Vagina (tissue), 2 donors: ENCODE data around the gene USP34. TPM values are rescaled to one million over a fixed set of nuclear protein-coding genes. Genes with fewer than 3 reads are reported as not detected.

Experiments used
- DNase-seq, 2 donors: peaks; one replicate each; pipeline ENCODE4 v3.0.0-alpha.2; 2017; ENCODE audit errors: extremely low spot score in 2 of 2
- H3K27ac ChIP-seq: fragments of 200-600 bp; sonication (generic); one replicate; pipeline ENCODE4 v1.5.1; 2019
- H3K27me3 ChIP-seq: fragments of 200-600 bp; sonication (generic); one replicate; pipeline ENCODE4 v1.5.1; 2019
- H3K36me3 ChIP-seq, 2 donors: fragments of 200-600 bp; sonication (generic); one replicate each; pipeline ENCODE4 v1.5.1; 2017 to 2019
- H3K4me1 ChIP-seq: fragments of 200-600 bp; sonication (generic); one replicate; pipeline ENCODE4 v1.5.1; 2019
- H3K4me3 ChIP-seq, 2 donors: fragments of 200-600 bp; sonication (generic); 1 replicate in 1 of 2; 2 replicates in 1 of 2; pipeline ENCODE4 v1.5.1; 2016 to 2019
- H3K9me3 ChIP-seq: fragments of 200-600 bp; sonication (generic); one replicate; pipeline ENCODE4 v1.5.1; 2019
- POLR2A ChIP-seq, 2 donors: fragments of 450-650 bp; IDR thresholded peaks; one replicate each; pipeline ENCODE4 v1.6.1; 2017; ENCODE audit warnings: antibody characterized with exemption in 2 of 2, mild to moderate bottlenecking in 2 of 2, moderate library complexity in 2 of 2
- POLR2AphosphoS5 ChIP-seq, 2 donors: sonication (generic); formaldehyde crosslinking; IDR thresholded peaks; one replicate each; pipeline ENCODE4 v1.9.0; 2017; ENCODE audit warnings: antibody characterized with exemption in 2 of 2, mild to moderate bottlenecking in 2 of 2, low read depth in 1 of 2; ENCODE audit not compliant: insufficient read depth in 1 of 2
- intact Hi-C: fragments of 100-400 bp; cut with DNase I; formaldehyde crosslinking; loops from one replicate; pipeline ENCODE4 v1.15.1; 2023
- total RNA-seq: library from RNA; depleted of rRNA; stranded (reverse); fragments of >200 nt; gene quantifications from one replicate; pipeline ENCODE4 v1.2.3, GENCODE V29; 2016
- TF ChIP-seq, protein P1 (sequence below), 3 experiments: fragments of 450-650 bp in 2 of 3; fragments of 200-600 bp in 1 of 3; sonication (generic) in 1 of 3; IDR thresholded peaks; one replicate each; pipeline ENCODE4 v1.5.1; 2017 to 2019; ENCODE audit warnings: antibody characterized with exemption in 3 of 3, mild to moderate bottlenecking in 2 of 3, moderate library complexity in 2 of 3

The USP34 gene
- total RNA-seq, 1 donor from 2014 or later = 117 TPM

DNA sequence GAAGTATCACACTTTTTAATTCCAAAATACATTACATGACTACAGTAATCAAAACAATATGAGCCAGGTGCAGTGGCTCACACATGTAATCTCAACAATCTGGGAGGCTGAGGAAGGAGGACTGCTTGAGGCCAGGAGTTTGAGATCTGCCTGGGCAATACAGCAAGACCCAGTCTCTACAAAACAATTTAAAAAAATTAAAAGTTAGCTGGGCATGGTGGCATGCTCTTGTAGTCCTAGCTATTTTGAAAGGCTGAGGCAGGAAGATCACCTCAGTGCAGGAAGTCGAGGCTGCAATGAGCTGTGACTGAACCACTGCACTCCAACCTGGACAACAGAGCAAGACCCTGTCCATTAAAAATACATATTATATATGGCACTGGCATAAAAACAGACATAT, 109.8 kb downstream of the USP34 start:
- Histone ChIP-seq H3K27me3 (no peaks in the 10 kb centered on the region), H3K4me3 (no peak overlapping the region), H3K27ac (no peak overlapping the region), H3K36me3 (peaks cover 0 to 4% of the 10 kb centered on the region in 2 donors), H3K4me1 (peaks cover 7% of the 10 kb centered on the region), H3K9me3 (no peaks in the 10 kb centered on the region)
- intact Hi-C loops = no loop called here
- TF ChIP-seq, protein P1, sequence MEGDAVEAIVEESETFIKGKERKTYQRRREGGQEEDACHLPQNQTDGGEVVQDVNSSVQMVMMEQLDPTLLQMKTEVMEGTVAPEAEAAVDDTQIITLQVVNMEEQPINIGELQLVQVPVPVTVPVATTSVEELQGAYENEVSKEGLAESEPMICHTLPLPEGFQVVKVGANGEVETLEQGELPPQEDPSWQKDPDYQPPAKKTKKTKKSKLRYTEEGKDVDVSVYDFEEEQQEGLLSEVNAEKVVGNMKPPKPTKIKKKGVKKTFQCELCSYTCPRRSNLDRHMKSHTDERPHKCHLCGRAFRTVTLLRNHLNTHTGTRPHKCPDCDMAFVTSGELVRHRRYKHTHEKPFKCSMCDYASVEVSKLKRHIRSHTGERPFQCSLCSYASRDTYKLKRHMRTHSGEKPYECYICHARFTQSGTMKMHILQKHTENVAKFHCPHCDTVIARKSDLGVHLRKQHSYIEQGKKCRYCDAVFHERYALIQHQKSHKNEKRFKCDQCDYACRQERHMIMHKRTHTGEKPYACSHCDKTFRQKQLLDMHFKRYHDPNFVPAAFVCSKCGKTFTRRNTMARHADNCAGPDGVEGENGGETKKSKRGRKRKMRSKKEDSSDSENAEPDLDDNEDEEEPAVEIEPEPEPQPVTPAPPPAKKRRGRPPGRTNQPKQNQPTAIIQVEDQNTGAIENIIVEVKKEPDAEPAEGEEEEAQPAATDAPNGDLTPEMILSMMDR (IDR thresholded peaks at IDR 0.05) = no peak
- TF ChIP-seq POLR2A (IDR thresholded peaks at IDR 0.05) (no peak), POLR2AphosphoS5 (IDR thresholded peaks at IDR 0.05; ENCODE audit: insufficient read depth in 1 of 2, low read depth in 1 of 2) (no peak)
- DNase-seq = no peak

GRCh38 chr2:61359058-61359457, 111.8 kb downstream of the USP34 start:
- no peak for DNase-seq
- TF ChIP-seq, protein P1 (IDR thresholded peaks at IDR 0.05) = no peak
- TF ChIP-seq POLR2A (IDR thresholded peaks at IDR 0.05) (no peak), POLR2AphosphoS5 (IDR thresholded peaks at IDR 0.05; ENCODE audit: insufficient read depth in 1 of 2, low read depth in 1 of 2) (no peak)
- H3K27ac ChIP-seq = no peak overlapping the region
- no peak overlapping the region for H3K4me3 ChIP-seq
- H3K4me1 ChIP-seq = peaks cover 13% of the 10 kb centered on the region
- intact Hi-C loops = no loop called here
- H3K9me3 ChIP-seq = peaks cover 3% of the 10 kb centered on the region
- no peaks in the 10 kb centered on the region for H3K27me3 ChIP-seq
- peaks cover 0 to 8% of the 10 kb centered on the region in 2 donors for H3K36me3 ChIP-seq

- TF ChIP-seq, protein P1 (IDR thresholded peaks at IDR 0.05) = no peak
- TF ChIP-seq POLR2A (IDR thresholded peaks at IDR 0.05) = no peak
- no peak for TF ChIP-seq POLR2AphosphoS5 (IDR thresholded peaks at IDR 0.05; ENCODE audit: insufficient read depth in 1 of 2, low read depth in 1 of 2)
Measured at GRCh38 chr2:61357681-61358080, 113.2 kb downstream of the USP34 start.

GRCh38 chr2:61356958-61357350, 113.9 kb downstream of the USP34 start:
- intact Hi-C loops = no loop called here
- Histone ChIP-seq H3K4me3 (no peak overlapping the region), H3K27ac (no peak overlapping the region), H3K27me3 (no peaks in the 10 kb centered on the region), H3K9me3 (peaks cover 5% of the 10 kb centered on the region), H3K4me1 (peaks cover 13% of the 10 kb centered on the region), H3K36me3 (peaks cover 0 to 20% of the 10 kb centered on the region in 2 donors)
- DNase-seq = no peak
- TF ChIP-seq, protein P1 (IDR thresholded peaks at IDR 0.05) = no peak
- TF ChIP-seq POLR2A (IDR thresholded peaks at IDR 0.05) (no peak), POLR2AphosphoS5 (IDR thresholded peaks at IDR 0.05; ENCODE audit: insufficient read depth in 1 of 2, low read depth in 1 of 2) (no peak)

More at GRCh38 chr2:61357681-61358080, 113.2 kb downstream of the USP34 start:
- Histone ChIP-seq H3K4me1 (peaks cover 13% of the 10 kb centered on the region), H3K27ac (no peak overlapping the region), H3K27me3 (no peaks in the 10 kb centered on the region), H3K4me3 (no peak overlapping the region), H3K36me3 (peaks cover 0 to 20% of the 10 kb centered on the region in 2 donors), H3K9me3 (peaks cover 5% of the 10 kb centered on the region)
- intact Hi-C loops = no loop called here
- DNase-seq = no peak

DNA sequence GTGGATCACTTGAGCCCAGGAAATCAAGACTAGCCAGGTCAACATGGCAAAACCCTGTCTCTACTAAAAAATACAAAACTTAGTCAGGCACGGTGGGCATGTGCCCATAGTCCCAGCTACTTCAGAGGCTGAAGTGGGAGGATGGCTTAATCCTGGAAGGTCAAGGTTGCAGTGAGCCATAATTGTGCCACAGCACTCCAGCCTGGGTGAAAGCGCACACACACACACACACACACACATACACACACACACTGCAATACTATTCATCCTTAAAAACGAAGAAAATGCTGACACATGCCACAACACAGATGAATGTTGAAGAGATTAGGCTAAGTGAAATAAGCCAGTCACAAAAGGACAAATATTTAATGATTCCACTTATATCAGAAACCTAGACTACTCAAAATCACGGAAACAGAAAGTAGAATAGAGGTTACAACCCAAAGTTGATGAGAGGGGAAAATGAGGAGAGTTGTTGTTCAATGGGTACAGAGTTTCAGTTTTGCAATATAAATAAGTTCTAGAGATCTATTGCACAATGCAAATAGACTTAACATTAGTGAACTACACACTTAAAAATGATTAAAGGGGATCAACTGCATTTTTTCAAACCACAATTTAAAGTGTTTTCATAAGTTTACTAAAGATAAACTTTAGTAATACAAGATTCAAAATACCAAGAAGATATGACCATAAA, 114.5 kb downstream of the USP34 start:
- intact Hi-C loops = no loop called here
- no peak overlapping the region for H3K4me3 ChIP-seq
- peaks cover 5% of the 10 kb centered on the region for H3K9me3 ChIP-seq
- peak overlapping the region; percentile 33 for H3K27ac ChIP-seq
- peaks cover 0 to 20% of the 10 kb centered on the region in 2 donors for H3K36me3 ChIP-seq
- H3K27me3 ChIP-seq = no peaks in the 10 kb centered on the region
- peaks cover 13% of the 10 kb centered on the region for H3K4me1 ChIP-seq
- TF ChIP-seq, protein P1 (IDR thresholded peaks at IDR 0.05) = no peak
- TF ChIP-seq POLR2AphosphoS5 (IDR thresholded peaks at IDR 0.05; ENCODE audit: insufficient read depth in 1 of 2, low read depth in 1 of 2) (no peak), POLR2A (IDR thresholded peaks at IDR 0.05) (no peak)
- no peak for DNase-seq
